WTC11 (cell line): ENCODE data around the gene PCDH1. TPM values are rescaled to one million over a fixed set of nuclear protein-coding genes. Genes with fewer than 3 reads are reported as not detected.

ENCODE experiments used
- ATAC-seq: fragments of 200-7000 bp; cut with Tn5 transposase; 2 replicates; pipeline ENCODE4 v1.10.0; 2021; ENCODE audit warnings: mild to moderate bottlenecking, moderate library complexity
- CTCF ChIA-PET: fragments of 300-600 bp; sonication (Branson Sonifier 250); formaldehyde crosslinking; loops from one replicate; lab custom pipeline; 2021; ENCODE audit warnings: antibody characterized with exemption; lab: Charles Lee
- POLR2A ChIA-PET: fragments of 350-600 bp; sonication (Branson Sonifier 250); formaldehyde crosslinking; loops from one replicate; lab custom pipeline; 2021; ENCODE audit warnings: antibody characterized with exemption; lab: Charles Lee
- DNase-seq: peaks from one replicate; pipeline ENCODE4 v3.0.0; 2021; ENCODE audit warnings: low spot score
- H3K27ac Mint-ChIP-seq: 2 replicates; pipeline ENCODE4 v1.8.0; 2021; ENCODE audit warnings: mixed read lengths
- H3K27me3 Mint-ChIP-seq: 2 replicates; pipeline ENCODE4 v1.8.0; 2021; ENCODE audit warnings: low read depth, mild to moderate bottlenecking, moderate library complexity, mixed read lengths
- H3K36me3 Mint-ChIP-seq: 2 replicates; pipeline ENCODE4 v1.8.0; 2021; ENCODE audit warnings: mixed read lengths
- H3K4me1 Mint-ChIP-seq: 2 replicates; pipeline ENCODE4 v1.8.0; 2022; ENCODE audit warnings: mixed read lengths
- H3K4me3 Mint-ChIP-seq: 2 replicates; pipeline ENCODE4 v1.8.0; 2021; ENCODE audit warnings: mild to moderate bottlenecking, moderate library complexity, mixed read lengths
- H3K9me3 Mint-ChIP-seq: 2 replicates; pipeline ENCODE4 v1.8.0; 2021; ENCODE audit warnings: mixed read lengths
- CDX4 ChIP-seq: fragments of 250-450 bp; sonication (Bioruptor Pico); IDR thresholded peaks from 2 replicates; pipeline ENCODE4 v1.9.0; 2021; ENCODE audit warnings: moderate library complexity, mild to moderate bottlenecking, inconsistent platforms, borderline replicate concordance
- ESRRA ChIP-seq: sonication (generic); formaldehyde crosslinking; IDR thresholded peaks from 2 replicates; pipeline ENCODE4 v1.8.1; 2022; ENCODE audit warnings: mild to moderate bottlenecking, missing genetic modification reagents, borderline replicate concordance
- ETV6 ChIP-seq: sonication (generic); formaldehyde crosslinking; IDR thresholded peaks from 2 replicates; pipeline ENCODE4 v1.8.1; 2022; ENCODE audit warnings: mild to moderate bottlenecking, missing genetic modification reagents
- FOXJ3 ChIP-seq: sonication (generic); formaldehyde crosslinking; IDR thresholded peaks from 2 replicates; pipeline ENCODE4 v1.9.0; 2021; ENCODE audit warnings: missing genetic modification reagents, mild to moderate bottlenecking, borderline replicate concordance
- HMGA2 ChIP-seq: fragments of 250-450 bp; sonication (Bioruptor Pico); IDR thresholded peaks from 2 replicates; pipeline ENCODE4 v1.4.0; 2021; ENCODE audit warnings: mild to moderate bottlenecking, moderate library complexity
- JUN ChIP-seq: sonication (generic); formaldehyde crosslinking; IDR thresholded peaks from 2 replicates; pipeline ENCODE4 v1.8.0; 2023; ENCODE audit warnings: mild to moderate bottlenecking, missing genetic modification reagents
- NFE2L1 ChIP-seq: sonication (generic); formaldehyde crosslinking; IDR thresholded peaks from 2 replicates; pipeline ENCODE4 v1.8.1; 2023; ENCODE audit warnings: missing genetic modification reagents
- NR2C2 ChIP-seq: sonication (generic); formaldehyde crosslinking; IDR thresholded peaks from 2 replicates; pipeline ENCODE4 v1.8.0; 2022; ENCODE audit warnings: mild to moderate bottlenecking, missing genetic modification reagents
- NR3C1 ChIP-seq: sonication (generic); formaldehyde crosslinking; conservative IDR thresholded peaks from 2 replicates; pipeline ENCODE4 v1.8.1; 2023; ENCODE audit warnings: low read depth, mild to moderate bottlenecking, missing genetic modification reagents
- PREB ChIP-seq: sonication (generic); formaldehyde crosslinking; IDR thresholded peaks from 2 replicates; pipeline ENCODE4 v1.8.1; 2022; ENCODE audit warnings: mild to moderate bottlenecking, missing genetic modification reagents, moderate library complexity, borderline replicate concordance
- SMAD3 ChIP-seq: sonication (generic); formaldehyde crosslinking; IDR thresholded peaks from 2 replicates; pipeline ENCODE4 v1.8.0; 2022; ENCODE audit warnings: missing genetic modification reagents, mild to moderate bottlenecking, borderline replicate concordance
- SOX15 ChIP-seq: fragments of 250-450 bp; sonication (Bioruptor Pico); IDR thresholded peaks from 2 replicates; pipeline ENCODE4 v1.9.0; 2021; ENCODE audit warnings: mild to moderate bottlenecking
- SP1 ChIP-seq: sonication (generic); formaldehyde crosslinking; conservative IDR thresholded peaks from 2 replicates; pipeline ENCODE4 v1.8.1; 2022; ENCODE audit warnings: missing genetic modification reagents
- USF1 ChIP-seq: sonication (generic); formaldehyde crosslinking; IDR thresholded peaks from 2 replicates; pipeline ENCODE4 v1.8.0; 2022; ENCODE audit warnings: mild to moderate bottlenecking, missing genetic modification reagents
- ZBTB21 ChIP-seq: sonication (generic); formaldehyde crosslinking; IDR thresholded peaks from 2 replicates; pipeline ENCODE4 v1.8.1; 2023; ENCODE audit warnings: mild to moderate bottlenecking, missing genetic modification reagents, borderline replicate concordance
- ZNF138 ChIP-seq: sonication (generic); formaldehyde crosslinking; conservative IDR thresholded peaks from 2 replicates; pipeline ENCODE4 v1.8.1; 2022; ENCODE audit warnings: mild to moderate bottlenecking, moderate library complexity, missing genetic modification reagents
- ZNF263 ChIP-seq: sonication (generic); formaldehyde crosslinking; IDR thresholded peaks from 2 replicates; pipeline ENCODE4 v1.8.1; 2022; ENCODE audit warnings: low read depth, mild to moderate bottlenecking, moderate library complexity, missing genetic modification reagents
- total RNA-seq: library from RNA; stranded (reverse); gene quantifications from 3 replicates; pipeline ENCODE4 v1.2.3, GENCODE V29; 2021
- TF ChIP-seq, protein P1 (sequence below): sonication (generic); formaldehyde crosslinking; IDR thresholded peaks from 2 replicates; pipeline ENCODE4 v1.8.1; 2022; ENCODE audit warnings: mild to moderate bottlenecking, moderate library complexity, missing genetic modification reagents
- TF ChIP-seq, protein P2 (sequence below): fragments of 250-450 bp; sonication (Bioruptor Pico); IDR thresholded peaks from 2 replicates; pipeline ENCODE4 v1.9.0; 2021; ENCODE audit warnings: mild to moderate bottlenecking, borderline replicate concordance
- TF ChIP-seq, protein P3 (sequence below): sonication (generic); formaldehyde crosslinking; conservative IDR thresholded peaks from 2 replicates; pipeline ENCODE4 v1.8.1; 2023; ENCODE audit warnings: mild to moderate bottlenecking, low read depth, missing genetic modification reagents, moderate library complexity

PCDH1 gene
- total RNA-seq, 1 experiment from 2014 or later, result 105 TPM

- POLR2A ChIA-PET, result interaction anchor here (1.6 kb wide), 1 partner anchor 17 kb away, joined by 3 read pairs; the partner anchor contains the start of gene DELE1
- ATAC-seq (no peak), DNase-seq (no peak)
- Mint-ChIP-seq H3K27ac (no peak overlapping the region), H3K9me3 (peaks cover 12% of the 10 kb centered on the region), H3K36me3 (no peaks in the 10 kb centered on the region), H3K27me3 (peaks cover 5% of the 10 kb centered on the region), H3K4me1 (peaks cover 9% of the 10 kb centered on the region; the same call in 1 of the 2 replicates), H3K4me3 (no peak overlapping the region)
- TF ChIP-seq CDX4 (CRISPR knock-in tag) (no peak), ETV6 (CRISPR knock-in tag) (no peak), ZNF263 (CRISPR knock-in tag) (no peak), SP1 (no peak), SMAD3 (CRISPR knock-in tag) (no peak), ZNF138 (CRISPR knock-in tag) (no peak), FOXJ3 (CRISPR knock-in tag) (no peak), SOX15 (CRISPR knock-in tag) (no peak), ESRRA (no peak), NR3C1 (no peak), ZBTB21 (CRISPR knock-in tag) (no peak), NR2C2 (CRISPR knock-in tag) (no peak), USF1 (no peak), JUN (CRISPR knock-in tag) (no peak), PREB (no peak), NFE2L1 (CRISPR knock-in tag) (no peak), HMGA2 (CRISPR knock-in tag) (no peak)
- TF ChIP-seq, protein P1, sequence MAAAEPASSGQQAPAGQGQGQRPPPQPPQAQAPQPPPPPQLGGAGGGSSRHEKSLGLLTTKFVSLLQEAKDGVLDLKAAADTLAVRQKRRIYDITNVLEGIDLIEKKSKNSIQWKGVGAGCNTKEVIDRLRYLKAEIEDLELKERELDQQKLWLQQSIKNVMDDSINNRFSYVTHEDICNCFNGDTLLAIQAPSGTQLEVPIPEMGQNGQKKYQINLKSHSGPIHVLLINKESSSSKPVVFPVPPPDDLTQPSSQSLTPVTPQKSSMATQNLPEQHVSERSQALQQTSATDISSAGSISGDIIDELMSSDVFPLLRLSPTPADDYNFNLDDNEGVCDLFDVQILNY (CRISPR knock-in tag), result no peak
- TF ChIP-seq, protein P2, sequence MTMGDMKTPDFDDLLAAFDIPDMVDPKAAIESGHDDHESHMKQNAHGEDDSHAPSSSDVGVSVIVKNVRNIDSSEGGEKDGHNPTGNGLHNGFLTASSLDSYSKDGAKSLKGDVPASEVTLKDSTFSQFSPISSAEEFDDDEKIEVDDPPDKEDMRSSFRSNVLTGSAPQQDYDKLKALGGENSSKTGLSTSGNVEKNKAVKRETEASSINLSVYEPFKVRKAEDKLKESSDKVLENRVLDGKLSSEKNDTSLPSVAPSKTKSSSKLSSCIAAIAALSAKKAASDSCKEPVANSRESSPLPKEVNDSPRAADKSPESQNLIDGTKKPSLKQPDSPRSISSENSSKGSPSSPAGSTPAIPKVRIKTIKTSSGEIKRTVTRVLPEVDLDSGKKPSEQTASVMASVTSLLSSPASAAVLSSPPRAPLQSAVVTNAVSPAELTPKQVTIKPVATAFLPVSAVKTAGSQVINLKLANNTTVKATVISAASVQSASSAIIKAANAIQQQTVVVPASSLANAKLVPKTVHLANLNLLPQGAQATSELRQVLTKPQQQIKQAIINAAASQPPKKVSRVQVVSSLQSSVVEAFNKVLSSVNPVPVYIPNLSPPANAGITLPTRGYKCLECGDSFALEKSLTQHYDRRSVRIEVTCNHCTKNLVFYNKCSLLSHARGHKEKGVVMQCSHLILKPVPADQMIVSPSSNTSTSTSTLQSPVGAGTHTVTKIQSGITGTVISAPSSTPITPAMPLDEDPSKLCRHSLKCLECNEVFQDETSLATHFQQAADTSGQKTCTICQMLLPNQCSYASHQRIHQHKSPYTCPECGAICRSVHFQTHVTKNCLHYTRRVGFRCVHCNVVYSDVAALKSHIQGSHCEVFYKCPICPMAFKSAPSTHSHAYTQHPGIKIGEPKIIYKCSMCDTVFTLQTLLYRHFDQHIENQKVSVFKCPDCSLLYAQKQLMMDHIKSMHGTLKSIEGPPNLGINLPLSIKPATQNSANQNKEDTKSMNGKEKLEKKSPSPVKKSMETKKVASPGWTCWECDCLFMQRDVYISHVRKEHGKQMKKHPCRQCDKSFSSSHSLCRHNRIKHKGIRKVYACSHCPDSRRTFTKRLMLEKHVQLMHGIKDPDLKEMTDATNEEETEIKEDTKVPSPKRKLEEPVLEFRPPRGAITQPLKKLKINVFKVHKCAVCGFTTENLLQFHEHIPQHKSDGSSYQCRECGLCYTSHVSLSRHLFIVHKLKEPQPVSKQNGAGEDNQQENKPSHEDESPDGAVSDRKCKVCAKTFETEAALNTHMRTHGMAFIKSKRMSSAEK (CRISPR knock-in tag), result no peak
- TF ChIP-seq, protein P3, sequence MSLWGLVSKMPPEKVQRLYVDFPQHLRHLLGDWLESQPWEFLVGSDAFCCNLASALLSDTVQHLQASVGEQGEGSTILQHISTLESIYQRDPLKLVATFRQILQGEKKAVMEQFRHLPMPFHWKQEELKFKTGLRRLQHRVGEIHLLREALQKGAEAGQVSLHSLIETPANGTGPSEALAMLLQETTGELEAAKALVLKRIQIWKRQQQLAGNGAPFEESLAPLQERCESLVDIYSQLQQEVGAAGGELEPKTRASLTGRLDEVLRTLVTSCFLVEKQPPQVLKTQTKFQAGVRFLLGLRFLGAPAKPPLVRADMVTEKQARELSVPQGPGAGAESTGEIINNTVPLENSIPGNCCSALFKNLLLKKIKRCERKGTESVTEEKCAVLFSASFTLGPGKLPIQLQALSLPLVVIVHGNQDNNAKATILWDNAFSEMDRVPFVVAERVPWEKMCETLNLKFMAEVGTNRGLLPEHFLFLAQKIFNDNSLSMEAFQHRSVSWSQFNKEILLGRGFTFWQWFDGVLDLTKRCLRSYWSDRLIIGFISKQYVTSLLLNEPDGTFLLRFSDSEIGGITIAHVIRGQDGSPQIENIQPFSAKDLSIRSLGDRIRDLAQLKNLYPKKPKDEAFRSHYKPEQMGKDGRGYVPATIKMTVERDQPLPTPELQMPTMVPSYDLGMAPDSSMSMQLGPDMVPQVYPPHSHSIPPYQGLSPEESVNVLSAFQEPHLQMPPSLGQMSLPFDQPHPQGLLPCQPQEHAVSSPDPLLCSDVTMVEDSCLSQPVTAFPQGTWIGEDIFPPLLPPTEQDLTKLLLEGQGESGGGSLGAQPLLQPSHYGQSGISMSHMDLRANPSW, result no peak
- CTCF ChIA-PET, result interaction anchor here (0.6 to 1.2 kb wide), 4 partner anchors 10 to 54 kb away, joined by 3 to 6 read pairs (median 3); no protein-coding TSS in a partner anchor
These were observed 28.3 kb upstream of the PCDH1 start for GRCh38 chr5:141906517-141906916.
